DMS53 treated with DMSO at 0.1 percent for 48 hours (cell line): ENCODE data around the gene LSM14B.
"Not testable (repeated sequence)": the region's sequence is repeated elsewhere in the genome, so short reads cannot be mapped to it uniquely, and the experiment has no call there.

Source experiments
- DNase-seq: peaks from one replicate; lab custom pipeline; 2025; ENCODE audit not compliant: unreplicated experiment; lab: John Stamatoyannopoulos, UW

The LSM14B gene

DNA sequence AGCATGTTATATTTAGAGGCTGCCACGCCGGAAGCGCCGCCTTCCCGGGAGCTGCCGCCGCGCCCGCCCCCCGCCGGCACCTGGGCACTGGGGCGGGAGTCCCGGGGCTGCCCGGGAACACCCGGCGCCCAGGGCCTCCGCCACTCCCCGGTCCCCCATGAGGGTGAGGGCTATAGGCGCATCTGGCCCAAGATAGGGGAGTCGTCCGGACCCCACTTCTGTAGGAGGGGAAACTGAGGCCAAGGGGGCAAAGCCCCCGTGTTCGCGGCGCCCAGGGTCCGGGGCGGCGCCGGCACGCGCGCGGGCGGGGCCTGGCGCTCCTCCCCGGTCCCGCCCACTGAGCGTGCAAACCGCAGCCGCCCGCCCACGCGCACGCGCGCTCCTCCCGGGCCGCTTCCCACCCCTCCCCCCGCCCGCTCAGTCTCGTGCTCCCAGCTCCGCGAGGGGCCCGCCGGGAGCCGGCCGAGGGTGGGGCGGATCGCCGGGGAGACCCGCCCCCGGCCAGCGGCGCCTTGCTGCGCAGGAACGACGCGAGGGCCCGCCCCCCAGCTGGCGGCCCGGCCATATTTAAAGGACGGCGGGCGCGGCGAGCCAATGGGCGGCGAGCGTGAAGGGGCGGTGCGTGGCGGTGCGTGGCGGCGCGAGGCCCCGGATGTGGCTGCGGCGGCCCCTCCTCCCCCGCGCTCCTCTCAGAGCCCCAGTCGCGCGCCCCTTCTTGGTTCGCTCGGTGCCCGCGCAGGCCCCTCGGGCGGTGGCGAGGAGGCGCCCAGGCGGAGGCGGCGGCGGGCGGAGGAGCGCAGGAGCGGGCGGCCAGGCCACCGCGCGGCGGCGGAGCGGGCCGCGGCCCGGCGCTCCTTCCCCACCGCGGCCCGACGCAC lies at the start of gene LSM14B:
Gene LSM14B (plus strand): TSS at position 700 of the 878 bp plus-strand sequence. CDS start 192 bp downstream, outside the sequence.
- DNase-seq: peak; percentile 92

DNA sequence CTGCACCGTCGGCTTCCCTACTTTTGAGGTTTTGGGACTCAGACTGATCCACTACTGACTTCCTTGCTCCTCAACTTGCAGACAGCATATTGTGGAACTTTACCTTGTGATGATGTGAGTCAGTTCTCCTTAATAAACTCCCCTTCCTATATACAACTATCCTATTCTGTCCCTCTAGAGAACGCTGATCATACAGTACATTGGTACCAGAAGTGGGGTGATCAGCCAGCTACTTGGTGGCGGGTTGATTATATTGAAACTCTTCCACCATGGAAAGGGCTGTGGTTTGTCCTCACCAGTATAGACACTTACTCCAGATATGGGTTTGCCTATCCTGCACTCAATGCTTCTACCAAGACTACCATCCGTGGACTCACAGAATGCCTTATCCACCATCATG lies 49.0 kb upstream of the LSM14B start:
- no peak for DNase-seq

DNA sequence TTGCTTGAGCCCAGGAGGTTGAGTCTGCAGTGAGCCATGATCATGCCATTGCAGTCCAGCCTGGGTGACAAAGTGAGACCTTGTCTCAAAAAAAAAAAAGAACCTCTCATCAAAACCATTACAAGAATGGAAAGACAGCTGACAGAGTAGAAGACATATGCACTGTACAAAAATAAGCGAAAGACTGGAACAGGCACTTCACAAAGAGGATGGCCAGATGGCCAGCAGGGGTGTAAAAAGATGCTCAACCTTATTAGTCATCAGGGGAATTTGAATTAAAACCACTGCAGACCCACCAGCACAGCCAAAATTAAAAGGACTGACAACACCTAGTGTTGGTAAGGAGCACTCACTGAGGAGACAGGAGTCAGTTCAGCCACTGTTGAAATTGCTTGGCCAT lies 43.1 kb upstream of the LSM14B start:
- DNase-seq: no peak

DNA sequence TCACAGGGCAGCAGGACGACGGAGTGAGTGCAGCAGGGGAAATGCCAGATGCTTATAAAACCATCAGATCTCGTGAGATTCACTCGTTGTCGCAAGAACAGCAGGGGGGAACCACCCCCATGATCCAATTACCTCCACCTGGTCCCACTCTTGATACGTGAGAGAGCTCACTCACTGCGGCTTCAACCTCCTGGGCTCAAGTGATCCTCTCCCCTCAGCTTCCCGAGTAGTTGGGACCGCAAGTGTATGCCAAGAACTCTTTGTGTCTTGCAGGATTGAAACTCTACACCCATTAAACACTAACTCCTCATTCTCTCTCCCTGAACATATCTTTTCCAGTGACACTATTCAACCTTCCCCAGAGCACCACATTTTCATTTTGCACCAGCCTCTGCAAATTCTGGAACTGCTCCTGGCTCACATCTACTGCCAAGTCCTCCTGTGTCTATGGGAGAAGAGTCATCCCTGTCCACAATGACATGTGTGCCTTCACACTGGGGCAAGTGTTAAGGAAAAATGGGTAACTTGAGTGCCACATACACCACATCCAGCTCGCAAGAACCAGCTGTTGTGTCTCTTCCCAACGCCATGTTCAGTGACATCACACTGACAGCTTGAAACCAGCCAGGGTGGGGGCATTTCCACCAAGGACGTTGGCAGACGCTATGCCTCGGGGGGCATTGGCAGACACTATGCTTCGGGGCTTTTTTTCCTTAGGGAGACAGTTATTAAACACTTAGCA lies 41.9 kb upstream of the LSM14B start:
- DNase-seq: no peak

DNA sequence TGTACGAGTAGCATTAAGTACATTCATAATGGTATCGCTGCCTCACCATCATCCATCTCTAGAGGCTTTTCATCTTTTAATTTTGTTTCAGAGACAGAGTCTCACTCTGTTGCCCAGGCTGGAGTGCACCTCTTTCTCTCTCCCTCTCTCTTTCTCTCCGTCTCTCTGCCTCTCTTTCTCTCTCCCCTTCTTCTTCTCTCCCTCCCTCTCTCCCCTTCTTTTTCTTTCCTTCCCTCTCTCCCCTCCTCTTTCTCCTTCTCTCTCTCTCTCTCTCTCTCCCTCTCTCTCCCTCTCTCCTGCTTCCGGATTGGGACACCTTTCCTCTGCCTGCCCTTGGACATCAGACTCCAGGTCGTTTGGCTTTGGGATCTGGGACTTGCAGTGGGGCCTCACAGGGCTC lies 39.0 kb upstream of the LSM14B start:
- no peak for DNase-seq

DNA sequence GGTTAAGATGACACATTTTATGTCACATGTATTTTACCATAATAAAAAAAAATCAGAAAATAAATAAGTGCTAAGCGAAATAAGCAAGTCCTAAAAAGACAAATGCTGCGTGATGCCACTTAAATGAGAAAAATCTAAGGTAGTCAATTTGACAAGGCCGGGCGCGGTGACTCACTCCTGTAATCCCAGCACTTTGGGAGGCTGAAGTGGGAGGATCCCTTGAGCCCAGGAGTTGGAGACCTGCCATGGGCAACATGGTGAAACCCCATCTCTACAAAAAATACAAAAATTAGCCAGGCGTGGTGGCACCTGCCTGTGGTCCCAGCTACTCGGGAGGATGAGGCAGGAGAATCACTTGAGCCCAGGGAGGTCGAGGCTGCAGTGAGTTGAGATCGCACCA lies 38.1 kb upstream of the LSM14B start:
- DNase-seq: not testable (repeated sequence)

DNA sequence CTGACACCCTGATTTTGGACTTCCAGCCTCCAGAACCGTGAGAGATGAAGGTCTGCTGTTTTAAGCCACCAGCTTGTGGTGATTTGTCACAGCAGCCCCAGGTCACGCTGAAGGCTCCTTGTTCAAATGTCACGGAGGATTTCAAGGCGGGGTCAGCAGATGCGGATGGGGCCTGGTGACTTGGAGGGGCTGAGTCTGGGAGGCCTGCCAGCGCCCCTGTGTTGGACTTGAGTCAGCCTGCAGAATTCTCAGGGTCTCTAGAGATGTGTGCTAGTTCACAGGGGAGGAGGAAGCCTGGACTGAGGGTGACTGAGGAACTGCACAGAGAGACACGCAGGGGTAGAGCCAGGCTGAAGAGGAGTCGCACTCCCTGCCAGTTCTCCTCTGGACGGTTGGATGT lies 37.1 kb upstream of the LSM14B start:
- no peak for DNase-seq

DNA sequence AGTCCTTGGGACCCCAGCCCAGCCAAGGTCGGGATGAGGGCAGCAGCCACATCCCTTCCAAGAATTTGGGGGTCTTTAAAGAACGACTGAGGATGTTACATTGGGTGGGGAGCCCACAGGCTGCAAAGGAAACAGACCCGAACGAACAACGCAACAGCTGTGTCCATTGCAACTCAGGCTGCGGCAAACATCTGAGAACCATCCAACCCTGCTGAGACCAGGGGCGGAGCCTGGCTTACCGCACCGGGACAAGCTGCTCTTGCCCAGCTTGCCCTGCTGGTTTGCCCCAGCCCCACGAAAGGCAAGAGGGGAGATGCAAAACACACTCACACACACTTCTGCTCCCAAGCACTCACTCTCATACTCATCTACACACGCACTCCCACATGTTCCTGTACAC lies 35.0 kb upstream of the LSM14B start:
- DNase-seq: no peak

DNA sequence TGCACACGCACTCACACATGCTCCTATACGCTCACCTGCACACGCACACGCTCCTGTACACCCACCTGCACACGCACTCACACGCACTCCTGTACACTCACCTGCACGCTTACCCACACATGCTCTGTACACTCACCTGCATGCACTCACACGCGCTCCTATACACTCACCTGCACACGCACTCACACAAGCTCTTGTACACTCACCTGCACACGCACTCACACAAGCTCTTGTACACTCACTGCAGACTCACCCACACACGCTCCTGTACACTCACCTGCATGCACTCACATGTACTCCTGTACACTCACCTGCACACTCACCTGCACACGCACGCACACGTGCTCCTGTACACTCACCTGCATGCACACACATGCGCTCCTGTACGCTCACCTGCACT lies 34.6 kb upstream of the LSM14B start:
- no peak for DNase-seq

DNA sequence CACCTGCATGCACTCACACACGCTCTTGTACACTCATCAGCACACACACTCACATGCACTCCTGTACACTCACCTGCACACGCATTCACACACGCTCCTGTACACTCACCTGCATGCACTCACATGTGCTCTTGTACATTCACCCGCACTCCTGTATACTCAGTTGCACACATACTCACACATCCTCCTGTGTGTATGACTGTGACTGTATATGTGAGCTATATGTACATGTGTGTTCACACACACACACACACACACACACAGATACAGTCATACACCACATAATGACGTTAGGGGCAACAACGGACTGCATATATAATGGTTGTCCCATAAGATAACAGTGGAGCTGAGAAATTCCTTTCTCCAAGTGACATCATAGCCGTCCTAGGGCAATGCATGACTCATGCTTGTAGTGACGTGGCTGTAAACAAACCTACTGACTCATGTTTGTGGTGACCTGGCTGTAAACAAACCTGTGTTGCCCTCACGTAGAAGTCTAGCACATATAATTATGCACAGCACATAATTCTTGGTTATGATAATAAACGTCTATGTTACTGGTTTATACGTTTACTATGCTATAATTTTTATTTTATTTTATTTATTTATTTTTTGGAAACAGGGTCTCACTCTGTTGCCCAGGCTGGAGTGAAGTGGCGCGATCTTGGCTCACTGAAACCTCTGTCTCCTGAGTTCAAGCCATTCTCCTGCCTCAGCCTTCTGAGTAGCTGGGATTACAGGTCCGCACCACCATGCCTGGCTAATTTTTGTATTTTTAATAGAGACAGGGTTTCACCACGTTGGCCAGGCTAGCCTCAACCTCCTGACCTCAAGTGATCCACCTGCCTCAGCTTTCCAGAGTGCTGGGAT lies 33.8 kb upstream of the LSM14B start:
- peak; percentile 85 for DNase-seq

DNA sequence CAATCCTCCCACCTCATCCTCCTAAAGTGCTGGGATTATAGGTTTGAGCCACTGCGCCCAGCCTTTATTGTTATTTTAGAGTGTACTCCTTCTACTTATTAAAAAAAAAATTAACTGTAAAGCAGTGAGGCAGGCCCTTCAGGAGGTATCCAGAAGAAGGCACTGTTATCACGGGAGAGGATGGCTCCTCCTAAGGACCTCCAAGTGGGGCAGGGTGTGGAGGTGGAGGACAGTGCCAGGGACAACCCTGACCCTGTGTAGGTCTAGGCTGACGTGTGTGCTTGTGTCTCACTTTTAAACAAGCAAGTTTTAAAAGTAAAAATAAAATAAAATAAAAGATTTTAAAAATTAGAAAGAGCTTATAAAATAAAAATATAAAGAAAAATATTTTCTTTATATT lies 32.9 kb upstream of the LSM14B start:
- DNase-seq: no peak

DNA sequence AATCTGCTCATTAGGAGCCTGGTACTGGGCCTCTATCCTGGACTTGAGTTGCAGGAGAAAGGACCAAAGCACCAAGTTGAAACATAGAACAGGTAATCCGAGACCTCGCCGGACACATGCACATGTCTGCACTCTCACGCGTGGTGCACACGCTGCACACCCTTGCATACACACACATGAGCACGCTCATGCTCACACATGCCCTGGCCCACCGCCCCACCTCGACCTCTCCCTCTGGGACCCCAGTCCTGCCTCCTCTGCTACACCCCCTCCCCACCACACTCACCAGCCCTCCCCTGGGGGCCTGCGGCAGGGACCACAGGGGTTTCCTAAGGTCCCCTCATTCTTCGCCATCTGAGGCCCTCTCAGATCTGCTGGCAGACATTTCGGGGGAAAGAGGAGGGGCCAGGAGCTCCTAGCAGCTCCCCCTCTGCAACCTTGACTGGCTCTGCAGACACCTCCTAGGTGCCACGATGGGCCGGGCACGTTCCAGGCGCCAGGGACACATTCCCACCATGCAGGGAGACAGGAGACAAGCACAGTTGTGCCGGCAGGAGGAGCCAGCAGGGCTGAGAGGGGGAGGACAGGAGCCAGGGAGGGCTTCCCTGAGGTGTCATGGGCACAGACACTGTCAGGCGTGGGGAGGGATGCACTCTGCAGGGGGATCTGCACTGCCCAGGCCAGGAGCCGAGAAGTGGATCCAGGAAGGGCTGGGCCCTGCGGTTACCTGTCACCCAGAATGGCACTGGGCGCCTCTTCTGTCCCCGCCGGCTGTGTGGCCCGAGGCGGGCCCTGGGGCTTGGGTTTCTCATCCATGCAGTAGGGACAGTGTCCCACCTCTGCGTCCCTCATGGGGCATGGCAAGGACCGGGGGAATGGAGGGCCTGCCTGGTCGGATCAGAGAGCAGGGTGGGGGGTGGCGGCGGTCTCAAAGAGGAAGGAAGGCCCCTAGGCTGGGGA lies 25.6 kb upstream of the LSM14B start:
- no peak for DNase-seq

DNA sequence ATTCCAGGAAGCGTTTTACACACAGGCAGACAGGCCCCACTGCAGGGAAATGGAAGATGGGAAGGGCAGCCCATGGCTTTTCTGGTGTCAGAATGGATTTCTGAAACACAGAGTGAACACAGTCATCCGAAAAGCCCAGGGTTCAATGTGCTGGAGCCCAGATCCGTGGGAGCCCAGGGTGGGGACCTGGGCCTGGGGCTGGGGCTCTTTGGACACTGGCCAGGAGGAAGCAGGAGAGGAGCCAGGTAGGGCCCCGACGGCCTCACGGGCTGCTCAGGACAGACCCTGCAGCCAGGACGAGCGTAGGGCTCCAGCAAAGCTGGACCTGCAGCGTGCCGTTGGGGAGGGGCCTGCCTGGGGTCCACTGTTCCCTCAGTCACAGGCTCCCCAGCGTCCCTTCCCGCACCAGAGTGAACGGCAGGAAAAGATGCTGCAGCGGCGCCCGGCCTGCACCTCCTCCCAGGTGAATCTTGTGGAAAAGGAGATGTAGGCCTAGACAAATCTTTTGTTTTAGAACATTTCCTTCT lies 24.3 kb upstream of the LSM14B start:
- DNase-seq: no peak

DNA sequence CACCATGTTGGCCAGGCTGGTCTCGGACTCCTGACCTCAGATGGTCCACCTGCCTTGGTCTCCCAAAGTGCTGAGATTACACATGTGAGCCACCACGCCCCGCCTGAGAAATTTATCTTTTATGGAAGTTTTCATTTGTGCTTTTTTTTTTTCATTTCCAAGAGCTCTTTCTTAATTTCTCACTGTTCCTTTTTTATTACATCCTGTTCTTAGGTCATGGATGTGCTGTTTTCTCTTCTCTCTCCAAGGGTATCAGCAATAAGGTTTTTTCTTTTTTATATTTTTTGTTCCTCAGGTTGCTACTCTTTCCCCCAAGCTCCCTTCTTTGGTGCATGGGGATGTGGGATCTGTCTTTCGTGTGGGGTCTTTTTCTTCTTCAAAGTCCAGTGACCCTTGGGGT lies 21.2 kb upstream of the LSM14B start:
- no peak for DNase-seq

DNA sequence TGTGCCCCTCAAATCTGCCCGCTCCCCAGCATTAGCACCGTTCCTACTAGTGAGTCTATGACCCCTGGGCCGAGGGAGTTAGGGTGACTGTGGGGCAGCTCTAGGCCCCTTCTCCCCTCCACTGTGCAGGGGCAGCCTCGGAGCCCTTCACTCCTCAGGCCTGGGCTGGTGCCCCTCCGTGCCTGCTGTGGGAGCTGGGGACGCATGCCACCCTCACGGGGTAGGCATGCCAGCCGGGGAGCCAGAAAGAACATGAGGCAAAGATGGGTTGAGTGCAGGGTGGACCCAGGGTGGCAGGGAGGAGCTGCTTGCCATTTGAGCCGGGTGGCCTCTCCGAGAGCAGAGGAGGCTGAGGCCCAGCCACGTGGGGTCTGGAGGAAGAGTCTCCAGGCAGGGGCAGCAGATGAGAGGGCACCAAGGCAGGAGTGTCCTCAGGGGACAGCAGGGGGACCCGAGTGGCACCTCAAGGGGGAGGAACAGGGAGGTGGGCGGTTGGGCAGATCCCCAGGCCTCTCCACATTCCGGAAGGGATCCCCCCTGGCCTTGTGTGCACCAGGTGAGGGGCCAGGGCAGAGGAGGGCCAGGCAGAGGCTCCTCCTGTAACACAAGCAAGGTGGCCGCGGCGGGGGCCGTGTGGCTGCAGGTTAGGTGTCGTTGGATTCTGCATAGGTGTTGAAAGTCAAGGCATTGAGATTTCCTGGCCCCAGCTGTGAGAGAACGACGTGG lies 18.6 kb upstream of the LSM14B start:
- no peak for DNase-seq

DNA sequence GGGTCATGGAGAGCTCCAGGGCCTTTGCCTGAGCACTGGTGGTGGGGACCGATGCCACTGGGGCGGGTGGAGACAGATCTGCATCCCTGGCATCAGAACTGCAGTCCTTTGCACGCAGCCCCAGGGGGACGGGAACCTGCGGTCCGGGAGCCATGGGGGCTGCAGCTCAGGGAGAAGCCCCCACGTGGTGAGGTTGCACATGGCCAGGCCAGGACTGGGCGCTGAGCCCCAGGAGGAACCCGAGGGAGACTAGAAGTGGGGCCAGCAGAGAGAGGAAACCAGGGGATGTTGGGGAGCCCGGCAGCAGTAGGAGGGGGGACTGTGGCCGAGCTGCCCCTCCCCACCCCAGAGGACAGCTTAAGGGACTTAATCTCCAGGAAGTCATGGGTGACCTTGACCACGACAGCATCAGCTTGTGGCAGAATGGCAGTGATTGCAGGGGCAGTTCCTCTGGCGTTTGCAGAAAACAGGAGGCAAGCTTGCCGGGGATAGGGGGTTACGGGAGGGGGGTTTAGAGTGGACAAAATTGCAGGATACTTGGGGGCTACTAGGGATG lies 18.0 kb upstream of the LSM14B start:
- no peak for DNase-seq

DNA sequence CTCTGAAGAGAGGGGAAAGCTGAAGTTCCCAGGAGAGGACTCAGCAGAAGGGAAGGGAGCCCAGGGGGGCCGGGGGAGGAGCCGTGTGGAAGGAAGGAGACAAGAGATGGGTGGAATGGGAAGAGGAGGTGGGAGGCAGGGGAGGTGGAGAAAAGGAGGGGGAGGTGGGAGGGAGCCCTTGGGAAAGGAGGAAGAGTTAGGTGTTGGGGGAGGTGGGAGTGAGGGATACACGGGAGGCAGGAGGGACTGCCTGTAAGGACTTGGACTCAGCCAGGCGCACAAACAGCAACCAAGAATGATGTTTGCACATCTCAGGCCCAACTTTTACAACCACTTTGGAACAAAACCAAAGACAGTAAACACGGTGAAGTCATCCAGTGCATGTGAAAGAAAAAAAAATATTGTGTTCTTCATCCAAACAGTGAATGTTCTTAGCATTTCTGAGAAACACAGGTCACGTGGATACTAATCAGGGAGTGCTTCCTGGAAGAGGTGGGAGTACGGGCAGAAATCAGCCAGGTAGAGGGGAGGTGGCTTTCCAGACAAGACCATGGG lies 17.4 kb upstream of the LSM14B start:
- DNase-seq: no peak

DNA sequence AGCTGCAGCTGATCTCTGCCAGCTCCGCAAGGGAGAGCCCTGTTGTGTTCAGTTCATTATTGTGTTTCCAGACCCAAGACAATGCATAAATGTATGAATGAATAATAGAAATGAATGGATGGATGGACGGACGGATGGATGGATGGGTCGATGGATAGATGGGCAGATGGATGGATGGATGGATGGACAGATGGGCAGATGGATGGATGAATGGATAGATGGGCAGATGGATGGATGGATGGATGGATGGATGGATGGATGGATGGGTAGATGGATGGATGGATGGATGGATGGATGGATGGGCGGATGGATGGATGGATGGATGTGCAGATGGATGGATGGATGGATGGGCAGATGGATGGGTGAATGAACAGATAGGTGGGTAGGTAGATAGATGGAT lies 16.7 kb upstream of the LSM14B start:
- no peak for DNase-seq

DNA sequence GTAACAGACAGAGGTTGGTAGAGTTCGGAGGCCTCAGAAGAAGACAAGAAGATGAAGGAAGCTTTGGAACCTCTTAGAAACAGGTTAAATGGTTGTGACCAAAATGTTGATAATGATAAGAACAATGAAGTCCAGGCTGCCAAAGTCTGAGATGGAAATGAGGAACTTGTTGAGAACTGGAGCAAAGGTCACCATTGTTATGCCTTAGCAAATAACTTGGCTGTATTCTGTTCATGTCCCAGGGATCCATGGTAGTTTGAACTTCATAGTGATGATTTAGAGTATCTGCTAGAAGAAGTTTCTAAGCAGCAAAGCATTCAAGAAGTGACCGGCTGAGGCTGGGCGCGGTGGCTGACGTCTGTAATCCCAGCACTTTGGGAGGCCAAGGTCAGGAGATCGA lies 11.1 kb upstream of the LSM14B start:
- no peak for DNase-seq
